Endothelial cell of coronary artery (primary cell): ENCODE results near the gene OR3A3. TPM values are rescaled to one million over a fixed set of nuclear protein-coding genes. Genes with fewer than 3 reads are reported as not detected.

Experiments used
- total RNA-seq: library from RNA; depleted of rRNA; stranded (reverse); fragments of >200 nt; gene quantifications from 2 replicates; pipeline ENCODE4 v1.2.3, GENCODE V29; 2014

The OR3A3 gene
- total RNA-seq: not detected in 2 replicates

GRCh38 chr17:3411070-3411469 is at the start of gene OR3A3:
TSS of gene OR3A3 (plus strand) at chr17:3411370.

GRCh38 chr17:3385869-3386816 is 25.0 kb upstream of the OR3A3 start, which contains the start of gene OR3A2:
TSS of gene OR3A2 (minus strand) at chr17:3386308.

GRCh38 chr17:3398310-3398709 is 12.9 kb upstream of the OR3A3 start, which contains the start of gene OR1E1:
TSS of gene OR1E1 (minus strand) at chr17:3398410. CDS start at chr17:3398410, 0 bp downstream.

GRCh38 chr17:3433741-3434140 is 22.6 kb downstream of the OR3A3 start, which contains the start of gene OR1E2:
TSS of gene OR1E2 (minus strand) at chr17:3433841. CDS start at chr17:3433841, 0 bp downstream.

GRCh38 chr17:3471599-3471998 is 60.4 kb downstream of the OR3A3 start, which contains the start of gene SPATA22:
TSS of gene SPATA22 (minus strand) at chr17:3471819. CDS start at chr17:3469325, 2,494 bp downstream.

Other genes with a start within 250 kb of the OR3A3 start
- gene OR1A2, start 213.9 kb upstream of the OR3A3 start, total RNA-seq: not detected in 2 replicates
- not detected in 2 replicates for gene OR1A1, start 203.7 kb upstream of the OR3A3 start, total RNA-seq
- gene OR3A1, start 113.0 kb upstream of the OR3A3 start, total RNA-seq: not detected in 2 replicates
- 0.47 TPM in 1 of 2 replicates, not detected in the other for gene OR3A2, start 25.1 kb upstream of the OR3A3 start, total RNA-seq
- gene OR1E1, start 13.0 kb upstream of the OR3A3 start, total RNA-seq: not detected in 2 replicates
- not detected in 2 replicates for gene OR1E2, start 22.5 kb downstream of the OR3A3 start, total RNA-seq
- 0.09 TPM in 1 of 2 replicates, not detected in the other for gene SPATA22, start 60.4 kb downstream of the OR3A3 start, total RNA-seq
- gene ASPA, start 64.6 kb downstream of the OR3A3 start, total RNA-seq: 0.09 TPM in 1 of 2 replicates, not detected in the other
- 0.09 TPM in 1 of 2 replicates, not detected in the other for gene TRPV3, start 146.4 kb downstream of the OR3A3 start, total RNA-seq
- gene TRPV1, start 198.0 kb downstream of the OR3A3 start, total RNA-seq: 0.54 and 1.3 TPM in 2 replicates
- 14.8 and 15.8 TPM in 2 replicates for gene SHPK, start 224.9 kb downstream of the OR3A3 start, total RNA-seq
- 11.9 and 12.4 TPM in 2 replicates for gene CTNS, start 225.4 kb downstream of the OR3A3 start, total RNA-seq